ENCODE results near the gene EQTN.
"Not testable (repeated sequence)": the region's sequence is repeated elsewhere in the genome, so short reads cannot be mapped to it uniquely, and the experiment has no call there.

The EQTN gene

DNA sequence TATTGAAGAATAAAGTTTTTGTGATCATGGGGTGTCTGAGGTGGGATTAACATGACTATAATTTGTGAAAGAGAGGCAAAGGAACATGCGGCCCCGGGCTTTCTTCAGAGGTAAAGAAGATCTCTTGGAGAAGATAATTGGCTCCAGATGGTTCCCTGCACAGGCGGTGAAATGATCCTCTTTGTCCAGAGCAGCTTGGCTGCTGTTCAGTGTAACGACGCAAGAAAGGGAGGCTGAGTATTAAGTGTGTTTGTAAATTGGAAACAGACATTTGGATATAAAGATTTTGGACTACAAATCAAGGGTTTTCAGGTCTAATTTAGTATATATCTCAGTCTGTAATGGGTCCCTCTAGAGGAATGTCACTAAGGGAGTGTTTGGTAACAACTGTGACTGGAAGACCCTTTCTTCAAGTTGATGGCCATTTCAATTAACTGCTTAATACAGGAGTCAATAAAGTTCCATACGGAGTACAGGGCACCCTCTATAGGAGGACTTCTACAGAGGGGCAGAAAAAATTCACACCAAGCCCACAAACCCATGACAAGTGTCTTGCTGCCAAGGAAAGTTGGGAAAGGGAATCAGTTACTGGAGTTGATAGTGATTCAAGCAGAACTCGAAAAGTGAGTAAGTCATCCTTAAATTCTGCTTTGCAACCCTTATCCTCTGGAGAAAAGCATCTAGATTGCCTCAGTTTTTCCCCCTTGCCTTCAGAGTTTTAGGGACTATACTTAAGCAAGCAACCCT is 4.1 kb downstream of the EQTN start:
- DNase-seq (ENCODE audit: low spot score): no peak

DNA sequence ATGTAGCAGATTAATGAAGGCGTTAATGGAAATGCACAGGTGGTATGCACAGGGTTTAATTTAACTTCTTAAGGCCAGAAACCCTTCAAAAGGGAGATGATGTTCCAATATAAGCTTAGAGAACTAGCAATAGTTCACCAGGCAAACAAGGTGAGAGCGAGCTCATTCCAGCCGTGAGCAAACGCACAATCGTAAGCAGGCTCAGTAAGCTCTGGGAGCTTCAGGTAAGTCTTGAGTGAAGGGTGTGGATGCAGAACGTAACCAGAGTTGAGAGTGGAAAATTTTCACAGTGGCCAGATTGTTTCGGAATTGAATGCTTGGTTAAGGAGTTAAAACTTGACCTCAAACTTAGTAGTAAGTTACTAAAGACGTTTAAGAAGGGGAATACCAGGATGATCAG is 5.7 kb downstream of the EQTN start:
- no peak for DNase-seq (ENCODE audit: low spot score)

DNA sequence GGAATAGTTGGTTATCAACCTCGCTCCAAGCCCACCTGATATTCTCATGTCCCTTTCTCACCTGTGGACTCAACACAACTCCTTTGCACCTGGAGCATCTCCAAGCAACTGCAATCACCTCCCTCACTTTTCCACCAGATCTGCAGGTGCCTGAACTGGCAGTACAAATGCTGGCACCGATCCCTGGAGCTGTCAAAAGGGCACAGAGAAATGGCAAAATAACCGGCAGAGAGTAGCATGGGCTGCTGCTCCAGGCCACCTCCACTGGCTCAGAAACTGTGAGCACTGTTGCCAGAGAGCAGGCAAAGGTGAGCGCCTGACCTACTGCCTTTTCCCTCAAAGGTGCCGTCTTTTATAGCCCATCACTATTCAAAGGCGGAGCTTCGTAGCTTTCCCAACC is 14.7 kb downstream of the EQTN start:
- DNase-seq (ENCODE audit: low spot score): no peak

DNA sequence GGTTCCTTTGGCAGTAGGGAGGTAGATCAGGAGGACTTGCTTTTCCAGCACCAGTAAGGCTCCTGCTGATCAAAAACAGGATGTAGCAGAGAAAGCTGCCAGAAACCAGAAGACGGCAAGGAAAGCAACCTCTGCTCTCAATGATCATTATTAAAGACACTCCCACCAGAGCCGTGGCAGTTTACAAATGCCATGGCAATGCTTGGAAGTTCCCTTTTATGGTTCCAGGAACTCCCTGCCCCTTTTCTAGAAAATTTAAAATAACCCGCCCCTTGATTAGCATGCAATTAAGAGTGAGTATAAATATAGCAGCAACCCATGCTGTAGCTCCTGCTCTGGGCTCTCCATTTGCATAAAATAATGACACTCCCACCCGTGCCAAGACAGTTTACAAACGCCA is 16.1 kb downstream of the EQTN start:
- DNase-seq (ENCODE audit: low spot score): no peak

DNA sequence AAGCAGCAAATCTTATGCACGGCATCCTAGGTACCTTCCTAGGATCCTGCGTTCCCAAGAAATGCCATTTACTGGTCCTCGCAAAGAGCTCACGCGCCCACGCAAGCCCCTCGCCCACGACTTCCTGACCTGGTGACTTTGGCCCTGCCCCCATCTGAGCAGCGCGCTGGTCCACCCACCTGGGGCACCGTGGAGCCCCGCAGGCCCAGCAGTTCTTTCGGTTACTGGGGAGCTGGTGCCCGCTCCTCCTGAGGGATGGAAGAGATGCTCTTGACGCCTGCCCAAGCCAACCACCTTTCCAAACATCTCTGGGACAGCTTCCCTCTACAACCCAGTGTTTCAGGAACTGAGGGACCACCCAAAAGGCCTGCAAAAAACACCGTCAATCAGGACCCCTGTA is 16.7 kb downstream of the EQTN start:
- DNase-seq (ENCODE audit: low spot score): no peak

DNA sequence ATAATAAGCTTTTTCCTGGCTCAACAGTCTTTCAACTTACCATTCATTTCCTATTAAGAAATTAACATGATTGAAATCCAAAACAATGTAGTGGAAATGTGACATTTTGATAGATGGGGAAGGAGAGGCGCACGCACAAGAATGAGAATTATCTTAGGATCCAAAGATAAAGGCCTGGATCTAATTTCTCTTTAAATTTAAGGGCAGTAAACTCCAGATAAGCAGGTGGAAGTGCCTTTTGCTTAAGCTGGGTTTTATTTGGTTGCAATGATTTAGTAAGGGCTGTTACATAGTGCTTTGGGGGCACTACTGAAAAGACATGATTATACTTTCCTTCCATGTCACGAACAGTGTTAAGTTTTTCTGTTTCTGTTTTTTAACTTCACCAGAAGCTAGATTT is 17.3 kb downstream of the EQTN start:
- no peak for DNase-seq (ENCODE audit: low spot score)

DNA sequence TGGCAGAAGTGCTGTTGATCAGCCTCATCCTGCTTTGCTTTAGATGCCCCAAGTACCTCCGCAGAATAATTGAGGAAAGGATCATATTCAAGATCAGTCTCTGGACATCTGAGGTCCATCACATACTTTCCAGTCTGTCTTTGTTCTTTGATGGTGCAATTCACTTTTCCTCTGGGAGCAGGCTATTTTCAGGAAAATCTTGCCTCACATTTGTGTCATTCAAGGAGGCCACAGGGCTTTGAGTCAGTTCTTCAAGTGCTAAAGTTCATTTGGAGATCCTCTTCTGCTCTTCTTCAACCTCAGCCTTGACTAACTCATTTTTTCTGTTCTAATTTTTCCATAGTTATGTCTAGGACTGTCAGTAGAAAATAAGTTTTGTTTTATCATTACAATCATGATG is 18.6 kb downstream of the EQTN start:
- no peak for DNase-seq (ENCODE audit: low spot score)

DNA sequence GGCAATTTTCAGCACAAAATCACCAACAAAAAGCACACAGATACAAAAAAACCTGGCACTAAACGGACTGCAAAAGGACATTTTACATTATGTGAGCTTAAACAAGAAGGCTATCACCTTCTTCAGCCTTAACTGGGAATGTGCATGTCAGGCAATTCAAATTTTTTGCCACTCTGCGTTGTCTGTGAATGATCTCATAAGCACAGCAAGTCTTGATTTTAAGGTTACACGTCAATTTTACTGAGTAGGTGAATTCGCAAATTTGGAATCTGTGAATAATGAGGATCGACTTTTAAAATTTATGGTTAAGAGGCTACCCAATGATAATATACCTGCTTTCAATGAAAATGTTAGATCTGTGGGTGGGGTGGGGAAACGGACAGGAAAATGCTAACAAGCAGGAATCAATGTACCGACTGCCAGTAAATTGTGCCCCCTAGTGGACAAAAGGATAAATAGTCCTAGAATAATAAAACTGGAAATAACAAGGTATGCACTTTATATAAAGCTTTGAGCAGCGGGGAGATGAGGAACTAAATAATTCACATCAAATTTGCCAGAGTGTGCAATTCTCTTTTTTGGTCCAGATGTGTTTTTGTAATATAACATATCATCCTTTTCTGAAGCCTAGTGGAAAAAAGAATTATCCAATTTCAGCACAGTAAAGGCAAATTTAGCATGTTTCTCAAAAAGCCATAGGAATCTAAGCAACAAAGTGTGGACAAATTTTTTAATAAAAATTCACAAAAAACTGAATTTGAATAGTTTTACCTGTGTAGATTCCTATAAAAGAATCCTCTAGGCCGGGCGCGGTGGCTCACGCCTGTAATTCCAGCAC is 20.5 kb downstream of the EQTN start:
- peak; percentile 44 for DNase-seq (ENCODE audit: low spot score)

DNA sequence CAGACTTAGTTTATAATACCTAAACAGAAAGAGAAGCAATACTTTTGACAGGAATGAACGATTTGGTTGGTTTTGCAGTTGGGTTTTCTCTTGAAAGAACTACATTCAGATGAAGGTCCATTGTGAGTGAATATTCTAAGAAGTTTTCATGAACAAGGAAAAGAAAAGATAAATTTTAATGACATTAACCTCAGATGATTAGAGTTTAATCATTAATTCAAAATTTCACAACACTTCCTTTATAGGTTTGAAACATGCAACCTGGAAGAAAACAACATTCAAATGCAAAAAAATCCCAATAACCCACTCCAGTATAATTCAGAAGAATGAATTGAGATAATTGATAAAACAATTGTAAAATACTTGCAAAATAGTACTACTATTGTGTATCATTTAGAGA is 23.8 kb downstream of the EQTN start:
- DNase-seq (ENCODE audit: low spot score): no peak

DNA sequence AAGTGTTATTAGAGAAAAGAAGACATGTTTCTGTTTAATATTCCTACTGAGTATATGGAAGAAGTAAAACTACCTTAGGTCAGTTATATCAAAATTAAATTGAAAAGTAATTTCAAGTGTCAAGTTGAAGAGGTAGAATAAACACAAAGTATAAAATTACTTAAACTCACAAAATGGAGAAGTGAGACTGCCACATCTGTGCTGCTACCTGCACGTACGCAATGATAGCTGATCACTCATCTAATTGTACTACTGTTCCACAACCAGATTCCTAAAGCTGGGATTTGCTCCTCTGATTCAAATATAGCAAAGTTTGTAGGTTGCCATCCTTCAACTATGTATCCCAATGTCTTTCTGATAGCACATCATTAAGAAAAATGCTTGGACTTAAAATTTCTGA is 24.8 kb downstream of the EQTN start:
- no peak for DNase-seq (ENCODE audit: low spot score)

DNA sequence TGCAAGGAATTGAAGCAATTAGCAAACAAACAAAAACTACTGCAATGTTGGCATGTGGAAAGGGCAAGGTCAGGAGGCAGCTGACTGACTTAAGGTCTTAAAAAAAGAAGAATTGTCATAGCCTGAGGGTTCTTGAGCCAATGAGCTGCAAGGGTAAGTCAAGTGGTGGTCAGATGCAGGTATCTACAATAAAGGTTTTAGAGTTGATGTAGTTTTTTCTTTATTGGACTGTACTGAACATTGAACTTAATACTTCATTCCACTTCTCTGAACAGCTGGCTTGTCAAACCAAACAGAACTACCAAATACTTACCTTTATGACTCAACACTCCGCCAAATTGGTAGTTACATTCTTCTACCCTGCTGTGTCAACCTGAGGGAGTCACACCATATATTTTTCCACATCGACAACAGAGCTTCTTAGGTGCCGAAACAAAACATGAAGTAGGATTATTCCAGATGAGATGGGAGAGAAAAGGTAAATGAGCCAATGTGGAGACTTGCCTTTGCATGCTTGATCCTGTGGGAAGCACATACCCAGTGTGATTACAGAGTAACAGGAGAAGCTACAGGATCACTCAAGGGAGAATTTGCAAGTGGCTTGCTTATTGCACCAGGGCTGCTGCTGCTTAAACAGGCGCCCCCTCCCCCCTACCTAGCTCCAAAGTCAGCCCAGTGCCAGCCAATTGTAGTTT is 35.3 kb downstream of the EQTN start:
- DNase-seq (ENCODE audit: low spot score): no peak

DNA sequence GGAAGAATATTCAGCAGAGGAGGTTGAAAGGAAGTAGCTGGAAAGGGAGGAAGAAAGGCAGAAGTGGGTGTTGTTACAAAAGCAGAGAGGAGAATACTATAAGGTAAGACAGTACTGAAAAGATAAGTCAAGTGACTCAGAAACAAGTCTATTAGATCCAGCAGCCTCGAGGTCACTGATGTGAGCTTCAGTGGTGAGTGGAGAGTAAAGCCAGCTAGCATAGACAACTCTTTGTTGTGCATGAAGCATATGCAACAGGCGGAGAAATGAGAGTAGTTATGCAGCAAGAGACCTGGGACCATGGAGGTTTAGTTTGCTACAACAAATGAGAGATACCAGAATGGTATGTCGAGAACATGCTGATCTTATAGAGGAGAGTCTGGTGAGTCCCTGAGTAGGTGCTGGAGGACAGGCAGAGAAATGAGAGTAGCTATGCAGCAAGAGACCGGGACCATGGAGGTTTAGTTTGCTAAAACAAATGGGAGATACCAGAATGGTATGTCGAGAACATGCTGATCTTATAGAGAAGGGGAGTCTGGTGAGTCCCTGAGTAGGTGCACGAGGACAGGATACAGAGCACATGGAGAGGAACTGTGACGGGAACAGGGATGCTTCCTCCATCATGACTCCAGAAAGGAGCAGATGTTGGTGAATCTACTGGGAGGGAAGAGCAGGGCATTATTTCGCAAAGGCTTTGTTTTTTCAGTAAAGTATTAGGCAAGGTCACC is 36.0 kb downstream of the EQTN start:
- no peak for DNase-seq (ENCODE audit: low spot score)

DNA sequence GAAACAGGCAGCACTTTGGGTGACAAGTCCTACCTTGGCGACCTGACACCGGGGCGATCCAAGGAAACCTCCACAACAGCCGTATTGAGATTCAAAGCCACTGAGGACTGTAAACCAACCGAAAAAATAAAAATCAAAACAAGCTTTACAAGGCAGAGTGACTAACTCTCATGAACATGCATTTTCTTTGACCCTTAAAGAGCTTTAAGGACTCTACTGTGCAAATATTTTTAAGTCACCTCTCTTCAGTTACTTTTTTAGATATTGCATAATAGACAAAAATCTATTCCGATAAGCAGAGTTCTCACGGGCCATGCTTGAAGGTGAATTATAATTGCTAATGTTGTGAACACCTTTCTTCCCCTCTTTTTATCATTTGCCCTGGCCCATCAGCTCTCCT is 38.3 kb downstream of the EQTN start:
- no peak for DNase-seq (ENCODE audit: low spot score)

DNA sequence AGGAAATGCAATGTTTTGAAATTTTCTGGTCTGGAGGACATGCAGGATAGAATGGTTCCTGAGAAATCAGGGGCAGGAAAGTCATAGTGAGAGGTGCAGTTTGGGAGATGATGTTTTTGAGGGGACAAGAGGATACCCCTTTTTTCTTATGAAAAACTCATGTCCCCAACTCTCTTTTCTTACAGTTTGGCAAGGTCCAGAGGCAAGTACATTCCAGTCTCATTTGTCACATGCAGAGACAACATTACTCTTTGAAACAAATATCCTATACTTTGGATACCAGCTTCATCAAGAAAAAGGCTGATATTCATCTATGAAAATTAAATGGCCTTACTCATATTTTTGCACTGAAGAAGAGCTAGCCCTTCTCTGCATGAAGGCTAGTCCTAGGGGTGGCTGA is 48.2 kb downstream of the EQTN start:
- no peak for DNase-seq (ENCODE audit: low spot score)

DNA sequence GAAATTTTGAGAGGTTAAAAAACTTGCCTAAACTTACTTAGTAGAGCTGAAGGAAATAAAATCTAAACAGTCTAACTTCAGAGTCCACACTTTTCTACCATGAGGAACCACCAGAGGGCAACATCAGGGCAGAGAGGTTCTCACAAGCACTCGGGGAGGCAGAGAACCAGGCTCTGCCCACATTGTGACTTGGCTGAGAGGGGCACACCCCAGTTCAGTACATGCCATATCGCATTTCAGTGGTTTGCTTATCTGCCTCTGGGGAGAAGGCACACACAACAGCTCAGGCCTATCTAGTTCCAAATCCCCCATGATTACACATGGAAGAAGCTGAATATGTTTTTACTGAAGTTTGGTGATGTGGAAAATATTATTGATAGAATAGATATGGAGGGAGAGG is 49.2 kb downstream of the EQTN start:
- DNase-seq (ENCODE audit: low spot score): no peak

DNA sequence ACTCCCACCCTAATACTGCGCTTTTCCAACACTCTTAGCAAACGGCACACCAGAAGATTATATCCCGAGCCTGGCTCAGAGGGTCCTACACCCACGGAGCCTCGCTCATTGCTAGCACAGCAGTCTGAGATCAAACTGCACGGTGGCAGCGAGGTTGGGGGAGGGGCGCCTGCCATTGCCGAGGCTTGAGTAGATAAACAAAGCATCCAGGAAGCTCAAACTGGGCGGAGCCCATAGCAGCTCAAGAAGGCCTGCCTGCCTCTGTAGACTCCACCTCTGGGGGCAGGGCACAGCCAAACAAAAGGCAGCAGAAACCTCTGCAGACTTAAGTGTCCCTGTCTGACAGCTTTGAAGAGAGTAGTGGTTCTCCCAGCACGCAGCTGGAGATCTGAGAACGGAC is 57.3 kb downstream of the EQTN start:
- DNase-seq (ENCODE audit: low spot score): not testable (repeated sequence)

Data from CD4-positive, alpha-beta T cell treated with Interleukin-15 for 4 hours (primary cell).